SK-N-SH (cell line): Measurements from ENCODE around the gene SEMA3C.

ENCODE experiments used
- GATA2 ChIP-seq: sonication (generic); formaldehyde crosslinking; IDR thresholded peaks from 2 replicates; pipeline ENCODE4 v1.5.0; 2020; ENCODE audit warnings: mild to moderate bottlenecking, missing genetic modification reagents
- RAD21 ChIP-seq: IDR thresholded peaks from 2 replicates; pipeline ENCODE4 v1.6.1; 2012; ENCODE audit warnings: mild to moderate bottlenecking, low read length
- TF ChIP-seq, protein P1 (sequence below): fragments of 200-600 bp; sonication (generic); IDR thresholded peaks from 2 replicates; pipeline ENCODE4 v1.6.1; 2017; ENCODE audit warnings: antibody characterized with exemption, mild to moderate bottlenecking, moderate library complexity

- TF ChIP-seq GATA2 (CRISPR knock-in tag) (no peak), RAD21 (no peak)
- TF ChIP-seq, protein P1, sequence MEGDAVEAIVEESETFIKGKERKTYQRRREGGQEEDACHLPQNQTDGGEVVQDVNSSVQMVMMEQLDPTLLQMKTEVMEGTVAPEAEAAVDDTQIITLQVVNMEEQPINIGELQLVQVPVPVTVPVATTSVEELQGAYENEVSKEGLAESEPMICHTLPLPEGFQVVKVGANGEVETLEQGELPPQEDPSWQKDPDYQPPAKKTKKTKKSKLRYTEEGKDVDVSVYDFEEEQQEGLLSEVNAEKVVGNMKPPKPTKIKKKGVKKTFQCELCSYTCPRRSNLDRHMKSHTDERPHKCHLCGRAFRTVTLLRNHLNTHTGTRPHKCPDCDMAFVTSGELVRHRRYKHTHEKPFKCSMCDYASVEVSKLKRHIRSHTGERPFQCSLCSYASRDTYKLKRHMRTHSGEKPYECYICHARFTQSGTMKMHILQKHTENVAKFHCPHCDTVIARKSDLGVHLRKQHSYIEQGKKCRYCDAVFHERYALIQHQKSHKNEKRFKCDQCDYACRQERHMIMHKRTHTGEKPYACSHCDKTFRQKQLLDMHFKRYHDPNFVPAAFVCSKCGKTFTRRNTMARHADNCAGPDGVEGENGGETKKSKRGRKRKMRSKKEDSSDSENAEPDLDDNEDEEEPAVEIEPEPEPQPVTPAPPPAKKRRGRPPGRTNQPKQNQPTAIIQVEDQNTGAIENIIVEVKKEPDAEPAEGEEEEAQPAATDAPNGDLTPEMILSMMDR, result no peak
Measured at GRCh38 chr7:80967917-80968297, 49.1 kb upstream of the SEMA3C start.
